ENCODE results near the gene ZEB2. TPM values are rescaled to one million over a fixed set of nuclear protein-coding genes. Genes with fewer than 3 reads are reported as not detected.

The ZEB2 gene
- total and polyA plus RNA-seq, 2 of the 13 experiments (the other 11 are each of a cell fraction or from before 2014, with no cell fraction given) = 0.07 TPM; not detected in 1

- no TSS peak for BruUV-seq (replicated peaks)
Observed at GRCh38 chr2:144405982-144406788, 113.7 kb downstream of the ZEB2 start.

GRCh38 chr2:144405321-144405720 lies 114.6 kb downstream of the ZEB2 start:
- no TSS peak for BruUV-seq (replicated peaks)
- TF ChIP-seq RXRB (CRISPR knock-in tag; IDR thresholded peaks at IDR 0.05; ENCODE audit: borderline replicate concordance) = no peak
- TF ChIP-seq ZNF615 (CRISPR knock-in tag; IDR thresholded peaks at IDR 0.05; ENCODE audit: borderline replicate concordance) = no peak
- TF ChIP-seq ZNF256 (CRISPR knock-in tag; conservative IDR thresholded peaks at IDR 0.05) = no peak
- TF ChIP-seq HIC2 (CRISPR knock-in tag; IDR thresholded peaks at IDR 0.05; ENCODE audit: low read depth) = no peak
- no peak for TF ChIP-seq ARID4A (CRISPR knock-in tag; IDR thresholded peaks at IDR 0.05; ENCODE audit: borderline replicate concordance)
- TF ChIP-seq ZFP90 (CRISPR knock-in tag; IDR thresholded peaks at IDR 0.05; ENCODE audit: borderline replicate concordance) = no peak

More at GRCh38 chr2:144405982-144406788, 113.7 kb downstream of the ZEB2 start:
- Histone ChIP-seq H3K27me3 (ENCODE audit: control insufficient read depth in 1 of 2, insufficient read depth in 2 of 2, low read length in 2 of 2) (peaks cover 0 to 8% of the 10 kb centered on the region in 2 experiments; a peak in 1 of 5 replicates), H3K9me3 (ENCODE audit: low read length) (no peaks in the 10 kb centered on the region), H3K9ac (ENCODE audit: insufficient read depth, low read depth, low read length) (no peak overlapping the region), H4K20me1 (ENCODE audit: insufficient read depth, low read length) (no peaks in the 10 kb centered on the region), H3K79me2 (ENCODE audit: insufficient read depth, low read length) (no peaks in the 10 kb centered on the region), H2AFZ (ENCODE audit: low read length) (no peak overlapping the region), H3K27ac (ENCODE audit: extremely low read length, insufficient read depth, low read length) (no peak overlapping the region), H3K36me3 (replicated peaks in 1 of 2; ENCODE audit: control insufficient read depth in 1 of 2, insufficient read depth in 2 of 2, low read length in 2 of 2) (no peaks in the 10 kb centered on the region), H3K4me1 (ENCODE audit: insufficient read depth, low read length) (no peaks in the 10 kb centered on the region), H3K4me3 (replicated peaks in 1 of 3; ENCODE audit: insufficient read depth in 1 of 3, low read depth in 2 of 3, low read length in 3 of 3) (no peak overlapping the region), H3K4me2 (ENCODE audit: low read depth, low read length) (no peak overlapping the region)
- ATAC-seq (no peak), FAIRE-seq (no peak), DNase-seq (ENCODE audit: low spot score) (no peak)
- in situ Hi-C loops (cut with HindIII; ENCODE audit: extremely low pct_ligation_motif_present, low pct_unique_long_range_greater_than_20kb) (no loop called here), intact Hi-C loops (cut with micrococcal nuclease; ENCODE audit: unreplicated experiment) (no loop called here)
- peak; percentile 22; the same call in 1 of the 2 replicates for TF ChIP-seq RAD51 (IDR thresholded peaks at IDR 0.05; ENCODE audit: borderline replicate concordance)
- TF ChIP-seq ZNF275 (CRISPR knock-in tag; IDR thresholded peaks at IDR 0.05; ENCODE audit: borderline replicate concordance) = no peak
- WGBS (ENCODE audit: low lambda C conversion rate) = 21% methylated on average over 5 of the region's 5 CpGs
- ChIA-PET POLR2A (no interaction called here), CTCF (ENCODE audit: low intra/inter-chr PET ratio, low total read pairs) (no interaction called here)

More at GRCh38 chr2:144405321-144405720, 114.6 kb downstream of the ZEB2 start:
- DNase-seq (ENCODE audit: low spot score) (no peak), ATAC-seq (no peak), FAIRE-seq (no peak)
- H4K20me1 ChIP-seq (ENCODE audit: insufficient read depth, low read length) = no peaks in the 10 kb centered on the region
- H3K79me2 ChIP-seq (ENCODE audit: insufficient read depth, low read length) = no peaks in the 10 kb centered on the region
- 1% methylated on average over 2 of the region's 2 CpGs for WGBS (ENCODE audit: low lambda C conversion rate)
- no peak overlapping the region for H3K4me3 ChIP-seq (replicated peaks in 1 of 3; ENCODE audit: insufficient read depth in 1 of 3, low read depth in 2 of 3, low read length in 3 of 3)
- no peak overlapping the region for H3K27ac ChIP-seq (ENCODE audit: extremely low read length, insufficient read depth, low read length)
- no peaks in the 10 kb centered on the region for H3K36me3 ChIP-seq (replicated peaks in 1 of 2; ENCODE audit: control insufficient read depth in 1 of 2, insufficient read depth in 2 of 2, low read length in 2 of 2)
- H3K9me3 ChIP-seq (ENCODE audit: low read length) = no peaks in the 10 kb centered on the region
- peaks cover 0 to 8% of the 10 kb centered on the region in 2 experiments; a peak in 1 of 5 replicates for H3K27me3 ChIP-seq (ENCODE audit: control insufficient read depth in 1 of 2, insufficient read depth in 2 of 2, low read length in 2 of 2)
- no peaks in the 10 kb centered on the region for H3K4me1 ChIP-seq (ENCODE audit: insufficient read depth, low read length)
- no peak overlapping the region for H3K4me2 ChIP-seq (ENCODE audit: low read depth, low read length)
- no peak overlapping the region for H2AFZ ChIP-seq (ENCODE audit: low read length)
- ChIA-PET CTCF (ENCODE audit: low intra/inter-chr PET ratio, low total read pairs) (no interaction called here), POLR2A (no interaction called here)
- in situ Hi-C loops (cut with HindIII; ENCODE audit: extremely low pct_ligation_motif_present, low pct_unique_long_range_greater_than_20kb) = no loop called here
- H3K9ac ChIP-seq (ENCODE audit: insufficient read depth, low read depth, low read length) = no peak overlapping the region
- intact Hi-C loops (cut with micrococcal nuclease; ENCODE audit: unreplicated experiment) = no loop called here

Data from HepG2 (cell line).